ENCODE data around the gene WDR33.
"Not testable (repeated sequence)": the region's sequence is repeated elsewhere in the genome, so short reads cannot be mapped to it uniquely, and the experiment has no call there.

WDR33 gene

DNA sequence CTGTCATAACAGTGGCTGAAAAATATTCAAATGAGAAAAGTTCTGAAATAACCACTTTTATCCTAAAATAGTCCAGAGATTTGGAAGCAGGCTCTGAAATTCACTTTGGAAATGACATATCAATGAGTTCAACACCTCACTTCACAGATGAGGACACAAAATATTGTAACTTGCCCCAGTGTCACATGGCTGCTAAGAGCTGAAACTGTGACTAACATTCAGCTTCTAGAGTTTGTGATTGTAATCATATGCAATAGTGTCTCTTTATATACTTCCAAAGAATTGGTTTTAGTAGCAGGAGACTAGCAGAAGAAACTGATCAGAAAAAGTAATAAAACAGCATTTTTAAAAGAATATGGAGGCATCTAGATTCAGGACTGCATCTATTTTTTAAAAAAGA lies 57.6 kb downstream of the WDR33 start:
- H3K27ac ChIP-seq = no peak overlapping the region
- TF ChIP-seq ZFX (IDR thresholded peaks at IDR 0.05) = no peak
- TF ChIP-seq, protein P1, sequence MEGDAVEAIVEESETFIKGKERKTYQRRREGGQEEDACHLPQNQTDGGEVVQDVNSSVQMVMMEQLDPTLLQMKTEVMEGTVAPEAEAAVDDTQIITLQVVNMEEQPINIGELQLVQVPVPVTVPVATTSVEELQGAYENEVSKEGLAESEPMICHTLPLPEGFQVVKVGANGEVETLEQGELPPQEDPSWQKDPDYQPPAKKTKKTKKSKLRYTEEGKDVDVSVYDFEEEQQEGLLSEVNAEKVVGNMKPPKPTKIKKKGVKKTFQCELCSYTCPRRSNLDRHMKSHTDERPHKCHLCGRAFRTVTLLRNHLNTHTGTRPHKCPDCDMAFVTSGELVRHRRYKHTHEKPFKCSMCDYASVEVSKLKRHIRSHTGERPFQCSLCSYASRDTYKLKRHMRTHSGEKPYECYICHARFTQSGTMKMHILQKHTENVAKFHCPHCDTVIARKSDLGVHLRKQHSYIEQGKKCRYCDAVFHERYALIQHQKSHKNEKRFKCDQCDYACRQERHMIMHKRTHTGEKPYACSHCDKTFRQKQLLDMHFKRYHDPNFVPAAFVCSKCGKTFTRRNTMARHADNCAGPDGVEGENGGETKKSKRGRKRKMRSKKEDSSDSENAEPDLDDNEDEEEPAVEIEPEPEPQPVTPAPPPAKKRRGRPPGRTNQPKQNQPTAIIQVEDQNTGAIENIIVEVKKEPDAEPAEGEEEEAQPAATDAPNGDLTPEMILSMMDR (conservative IDR thresholded peaks at IDR 0.05) = no peak

DNA sequence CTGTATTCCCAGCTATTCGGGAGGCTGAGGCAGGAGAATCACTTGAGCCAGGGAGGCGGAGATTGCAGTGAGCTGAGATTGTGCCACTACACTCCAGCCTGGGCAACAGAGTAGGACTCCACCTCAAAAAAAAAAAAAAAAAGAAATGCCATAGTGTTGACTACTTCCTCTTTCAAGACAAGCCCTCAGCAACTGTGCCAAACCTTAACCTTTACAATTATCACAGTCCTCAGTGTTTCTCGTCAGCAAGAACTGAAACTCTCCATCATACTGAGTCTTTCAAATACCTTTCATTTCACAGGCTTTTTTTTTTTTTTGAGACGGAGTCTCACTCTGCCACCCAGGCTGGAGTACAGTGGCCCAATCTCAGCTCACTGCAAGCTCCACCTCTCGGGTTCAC lies 61.4 kb downstream of the WDR33 start:
- H3K27ac ChIP-seq = not testable (repeated sequence)

DNA sequence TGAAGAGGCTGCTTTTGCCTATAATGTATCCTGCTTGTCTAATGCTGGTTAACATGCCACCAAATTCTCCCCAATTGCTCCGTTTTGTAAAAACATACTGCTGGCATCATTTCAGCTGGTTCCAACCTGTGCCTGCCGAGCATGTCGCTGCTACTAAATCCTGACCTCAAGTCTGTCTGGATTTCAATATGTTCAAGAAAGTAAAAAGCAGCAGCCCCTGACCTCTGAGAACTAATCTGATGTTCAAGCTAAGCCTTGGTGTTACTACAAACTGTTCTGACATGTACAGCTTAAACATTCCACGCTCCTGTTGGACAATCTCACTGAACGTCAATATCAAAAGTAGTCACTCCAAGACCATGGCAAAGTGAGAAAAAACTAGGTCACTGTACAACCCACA lies 63.4 kb downstream of the WDR33 start:
- no peak for TF ChIP-seq ZFX (IDR thresholded peaks at IDR 0.05)
- TF ChIP-seq, protein P1 (conservative IDR thresholded peaks at IDR 0.05) = no peak
- no peak overlapping the region for H3K27ac ChIP-seq

DNA sequence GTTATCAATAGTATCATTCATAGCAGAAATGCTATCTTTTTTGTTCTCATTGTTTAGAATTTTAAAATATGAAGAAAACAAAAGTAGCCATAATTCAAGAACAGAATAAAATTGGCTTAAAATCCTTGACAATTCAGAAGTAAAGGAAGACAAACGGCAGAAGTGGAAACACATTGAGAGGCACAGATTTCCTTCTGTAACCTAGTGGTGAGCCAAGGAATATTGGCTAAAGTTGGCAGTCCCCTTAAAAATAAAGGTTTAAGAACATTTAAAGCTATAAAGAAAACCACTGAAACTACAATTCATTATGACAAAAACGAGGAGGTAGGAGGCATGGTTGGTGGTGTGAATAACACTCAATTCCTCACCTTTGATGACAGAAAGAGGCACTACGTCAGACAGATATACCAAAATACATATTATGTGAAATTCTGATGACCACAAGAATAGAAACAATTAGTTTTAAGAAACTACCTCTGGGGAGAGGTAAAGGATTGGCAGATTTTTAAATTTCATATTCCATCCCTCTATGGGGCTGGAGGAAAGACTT lies 67.4 kb downstream of the WDR33 start:
- TF ChIP-seq ZFX (IDR thresholded peaks at IDR 0.05) = no peak
- TF ChIP-seq, protein P1 (conservative IDR thresholded peaks at IDR 0.05) = no peak; the same call in 1 of the 2 replicates

DNA sequence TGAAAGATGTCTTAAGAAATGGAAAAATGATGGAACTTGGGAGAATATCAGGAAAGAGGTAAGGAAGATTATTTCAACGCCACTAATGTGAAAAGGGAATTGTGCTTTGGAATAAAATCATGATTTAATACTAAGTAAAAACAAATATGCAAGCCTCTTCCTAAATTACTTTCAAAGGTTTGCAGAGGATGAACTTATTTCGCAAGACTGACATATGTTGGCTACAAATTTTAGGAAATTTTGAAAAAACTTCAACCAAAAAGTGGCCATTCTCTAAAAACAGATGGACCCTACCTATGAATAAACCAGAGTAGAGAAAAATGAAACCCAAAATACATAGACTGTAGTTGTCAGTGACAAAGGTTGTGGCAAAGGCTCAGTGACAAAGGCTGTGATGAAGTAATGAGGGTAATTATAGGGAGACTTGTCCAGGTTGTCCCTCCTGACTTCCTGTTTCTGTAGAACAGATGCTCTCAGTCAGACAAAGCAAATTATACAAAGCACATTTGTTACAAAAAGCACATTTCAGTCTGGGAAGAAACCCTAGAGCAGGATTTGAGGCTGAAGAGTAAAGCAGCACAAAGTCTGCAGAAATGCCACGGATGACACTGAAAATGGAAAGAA lies 70.2 kb downstream of the WDR33 start:
- H3K27ac ChIP-seq = no peak overlapping the region
- no peak for TF ChIP-seq ZFX (IDR thresholded peaks at IDR 0.05)
- TF ChIP-seq, protein P1 (conservative IDR thresholded peaks at IDR 0.05) = no peak

More for the DNA sequence above, 67.4 kb downstream of the WDR33 start:
- H3K27ac ChIP-seq = no peak overlapping the region

DNA sequence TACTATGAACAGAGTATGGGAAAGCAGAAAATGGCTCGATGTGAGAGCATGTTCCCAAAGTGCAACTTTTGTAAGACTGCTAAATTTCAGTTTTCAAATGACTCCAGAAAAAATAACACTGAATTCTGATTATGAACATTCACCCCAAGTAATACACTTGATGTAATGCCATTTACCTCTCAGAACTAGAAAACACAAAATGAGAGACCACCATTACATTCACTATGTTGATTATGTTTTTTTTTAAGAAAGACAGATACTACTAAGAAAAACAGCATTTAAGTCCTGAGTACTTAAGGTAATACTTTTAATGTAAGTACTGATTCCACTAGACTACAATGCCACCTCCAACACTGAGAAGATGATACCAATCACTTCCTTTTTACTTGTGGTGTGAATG lies 71.2 kb downstream of the WDR33 start:
- TF ChIP-seq, protein P1 (conservative IDR thresholded peaks at IDR 0.05) = no peak
- TF ChIP-seq ZFX (IDR thresholded peaks at IDR 0.05) = no peak
- no peak overlapping the region for H3K27ac ChIP-seq

DNA sequence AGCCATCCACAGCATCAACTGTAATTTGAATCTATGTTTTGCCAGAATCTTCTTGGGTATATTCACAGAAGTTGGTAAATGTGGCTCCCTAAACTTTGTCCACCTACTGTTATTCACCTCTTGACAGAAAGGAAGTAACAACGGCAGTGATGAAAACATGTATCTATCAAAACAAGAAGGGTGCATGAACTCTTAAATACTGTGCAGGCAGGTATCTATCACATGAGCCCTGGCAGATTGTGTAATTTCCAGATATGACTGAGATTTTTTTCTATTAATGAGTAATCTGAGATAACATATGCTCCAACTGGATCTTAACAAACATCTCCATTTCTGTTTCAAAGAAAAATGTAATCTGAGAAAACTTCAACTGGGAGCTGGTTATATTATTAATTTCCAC lies 73.1 kb downstream of the WDR33 start:
- H3K27ac ChIP-seq = no peak overlapping the region
- no peak for TF ChIP-seq ZFX (IDR thresholded peaks at IDR 0.05)
- TF ChIP-seq, protein P1 (conservative IDR thresholded peaks at IDR 0.05) = no peak
